Ishikawa (cell line): ENCODE data around the gene HECTD3.

Source experiments
- CEBPB ChIP-seq: IDR thresholded peaks from 2 replicates; pipeline ENCODE4 v1.6.1; 2012
- CREB1 ChIP-seq: IDR thresholded peaks from 2 replicates; pipeline ENCODE4 v1.6.1; 2012; ENCODE audit warnings: low read depth
- EGR1 ChIP-seq: IDR thresholded peaks from 2 replicates; pipeline ENCODE4 v1.6.1; 2012
- EP300 ChIP-seq: IDR thresholded peaks from 2 replicates; pipeline ENCODE4 v1.6.1; 2012; ENCODE audit warnings: borderline replicate concordance
- FOXM1 ChIP-seq: IDR thresholded peaks from 2 replicates; pipeline ENCODE4 v1.6.1; 2012; ENCODE audit warnings: low read depth, borderline replicate concordance
- NFIC ChIP-seq: IDR thresholded peaks from 2 replicates; pipeline ENCODE4 v1.6.1; 2012
- RAD21 ChIP-seq: IDR thresholded peaks from 2 replicates; pipeline ENCODE4 v1.6.1; 2012; ENCODE audit warnings: low read depth
- TAF1 ChIP-seq: IDR thresholded peaks from 2 replicates; pipeline ENCODE4 v1.6.1; 2012; ENCODE audit warnings: low read depth, mild to moderate bottlenecking
- TCF12 ChIP-seq: IDR thresholded peaks from 2 replicates; pipeline ENCODE4 v1.6.1; 2012; ENCODE audit warnings: low read depth
- TEAD4 ChIP-seq: IDR thresholded peaks from 2 replicates; pipeline ENCODE4 v1.6.1; 2012
- YY1 ChIP-seq: IDR thresholded peaks from 2 replicates; pipeline ENCODE4 v1.6.1; 2012; ENCODE audit warnings: low read depth
- ZBTB7A ChIP-seq: IDR thresholded peaks from 2 replicates; pipeline ENCODE4 v1.6.1; 2012; ENCODE audit warnings: low read depth
- TF ChIP-seq, protein P1 (sequence below): IDR thresholded peaks from 2 replicates; pipeline ENCODE4 v1.6.1; 2012
- TF ChIP-seq, protein P2 (sequence below): IDR thresholded peaks from 2 replicates; pipeline ENCODE4 v1.6.1; 2012; ENCODE audit warnings: low read depth, mild to moderate bottlenecking
- TF ChIP-seq, protein P3 (sequence below): IDR thresholded peaks from 2 replicates; pipeline ENCODE4 v1.6.1; 2012

The HECTD3 gene

DNA sequence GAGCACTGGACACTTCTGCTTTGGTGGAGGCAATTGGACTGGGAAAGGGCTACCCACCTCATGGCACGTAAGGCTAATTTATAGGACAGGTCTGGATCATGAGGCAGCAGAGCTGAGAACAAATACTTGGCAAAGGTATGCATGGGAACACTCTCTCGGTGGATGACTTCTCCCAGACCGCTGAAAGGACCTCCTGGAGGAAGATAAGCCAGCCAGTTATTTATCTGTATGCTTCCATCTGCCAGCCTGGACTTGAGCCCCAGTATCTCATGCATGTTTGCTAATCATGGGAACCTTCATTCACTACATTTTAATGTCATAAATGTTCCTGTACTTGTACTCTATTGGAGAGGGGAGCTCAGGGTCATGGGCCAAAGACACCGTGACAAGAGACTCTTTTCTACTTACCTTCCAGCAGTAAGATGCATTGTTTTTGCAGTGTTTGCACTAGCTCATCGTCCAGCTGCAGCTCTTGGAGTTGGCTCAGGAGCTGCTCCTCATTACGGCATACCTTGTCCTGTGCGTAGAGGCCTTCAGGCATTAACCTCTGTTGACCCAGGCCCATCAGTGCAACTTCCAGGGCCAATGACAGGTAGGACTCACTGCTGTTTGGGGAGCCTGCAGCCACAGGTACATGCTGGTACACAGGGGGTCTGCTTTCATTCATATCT lies 24.6 kb upstream of the HECTD3 start:
- TF ChIP-seq, protein P1, sequence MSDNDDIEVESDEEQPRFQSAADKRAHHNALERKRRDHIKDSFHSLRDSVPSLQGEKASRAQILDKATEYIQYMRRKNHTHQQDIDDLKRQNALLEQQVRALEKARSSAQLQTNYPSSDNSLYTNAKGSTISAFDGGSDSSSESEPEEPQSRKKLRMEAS, result no peak
- TF ChIP-seq ZBTB7A (no peak), RAD21 (no peak), EP300 (no peak), TEAD4 (no peak), CREB1 (no peak), CEBPB (no peak), EGR1 (no peak)

DNA sequence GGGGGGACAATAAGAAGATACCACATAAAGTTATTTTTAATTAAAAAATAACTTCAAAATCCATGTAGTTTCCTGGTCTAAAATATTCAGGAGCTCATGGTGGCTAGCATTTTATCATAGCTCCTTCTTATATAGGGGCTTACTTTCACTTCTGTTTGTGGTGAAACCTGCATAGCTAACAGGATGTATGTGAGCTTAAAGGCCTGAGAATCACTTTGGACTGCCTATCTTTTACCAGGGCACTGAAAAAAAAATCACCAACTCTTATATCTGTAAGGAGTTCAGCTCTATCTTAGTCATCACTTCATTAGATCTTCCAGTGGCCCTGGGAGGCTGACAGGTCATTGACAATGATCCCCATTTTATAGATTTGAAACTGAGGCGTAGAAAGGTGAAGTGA lies 22.2 kb upstream of the HECTD3 start:
- TF ChIP-seq YY1 (no peak), RAD21 (no peak), EP300 (no peak), EGR1 (no peak), TAF1 (no peak), CEBPB (no peak), NFIC (no peak), TEAD4 (no peak), CREB1 (no peak), TCF12 (no peak), ZBTB7A (no peak), FOXM1 (no peak)
- TF ChIP-seq, protein P1, result no peak
- TF ChIP-seq, protein P2, sequence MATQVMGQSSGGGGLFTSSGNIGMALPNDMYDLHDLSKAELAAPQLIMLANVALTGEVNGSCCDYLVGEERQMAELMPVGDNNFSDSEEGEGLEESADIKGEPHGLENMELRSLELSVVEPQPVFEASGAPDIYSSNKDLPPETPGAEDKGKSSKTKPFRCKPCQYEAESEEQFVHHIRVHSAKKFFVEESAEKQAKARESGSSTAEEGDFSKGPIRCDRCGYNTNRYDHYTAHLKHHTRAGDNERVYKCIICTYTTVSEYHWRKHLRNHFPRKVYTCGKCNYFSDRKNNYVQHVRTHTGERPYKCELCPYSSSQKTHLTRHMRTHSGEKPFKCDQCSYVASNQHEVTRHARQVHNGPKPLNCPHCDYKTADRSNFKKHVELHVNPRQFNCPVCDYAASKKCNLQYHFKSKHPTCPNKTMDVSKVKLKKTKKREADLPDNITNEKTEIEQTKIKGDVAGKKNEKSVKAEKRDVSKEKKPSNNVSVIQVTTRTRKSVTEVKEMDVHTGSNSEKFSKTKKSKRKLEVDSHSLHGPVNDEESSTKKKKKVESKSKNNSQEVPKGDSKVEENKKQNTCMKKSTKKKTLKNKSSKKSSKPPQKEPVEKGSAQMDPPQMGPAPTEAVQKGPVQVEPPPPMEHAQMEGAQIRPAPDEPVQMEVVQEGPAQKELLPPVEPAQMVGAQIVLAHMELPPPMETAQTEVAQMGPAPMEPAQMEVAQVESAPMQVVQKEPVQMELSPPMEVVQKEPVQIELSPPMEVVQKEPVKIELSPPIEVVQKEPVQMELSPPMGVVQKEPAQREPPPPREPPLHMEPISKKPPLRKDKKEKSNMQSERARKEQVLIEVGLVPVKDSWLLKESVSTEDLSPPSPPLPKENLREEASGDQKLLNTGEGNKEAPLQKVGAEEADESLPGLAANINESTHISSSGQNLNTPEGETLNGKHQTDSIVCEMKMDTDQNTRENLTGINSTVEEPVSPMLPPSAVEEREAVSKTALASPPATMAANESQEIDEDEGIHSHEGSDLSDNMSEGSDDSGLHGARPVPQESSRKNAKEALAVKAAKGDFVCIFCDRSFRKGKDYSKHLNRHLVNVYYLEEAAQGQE, result no peak
- TF ChIP-seq, protein P3, sequence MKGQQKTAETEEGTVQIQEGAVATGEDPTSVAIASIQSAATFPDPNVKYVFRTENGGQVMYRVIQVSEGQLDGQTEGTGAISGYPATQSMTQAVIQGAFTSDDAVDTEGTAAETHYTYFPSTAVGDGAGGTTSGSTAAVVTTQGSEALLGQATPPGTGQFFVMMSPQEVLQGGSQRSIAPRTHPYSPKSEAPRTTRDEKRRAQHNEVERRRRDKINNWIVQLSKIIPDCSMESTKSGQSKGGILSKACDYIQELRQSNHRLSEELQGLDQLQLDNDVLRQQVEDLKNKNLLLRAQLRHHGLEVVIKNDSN, result no peak

DNA sequence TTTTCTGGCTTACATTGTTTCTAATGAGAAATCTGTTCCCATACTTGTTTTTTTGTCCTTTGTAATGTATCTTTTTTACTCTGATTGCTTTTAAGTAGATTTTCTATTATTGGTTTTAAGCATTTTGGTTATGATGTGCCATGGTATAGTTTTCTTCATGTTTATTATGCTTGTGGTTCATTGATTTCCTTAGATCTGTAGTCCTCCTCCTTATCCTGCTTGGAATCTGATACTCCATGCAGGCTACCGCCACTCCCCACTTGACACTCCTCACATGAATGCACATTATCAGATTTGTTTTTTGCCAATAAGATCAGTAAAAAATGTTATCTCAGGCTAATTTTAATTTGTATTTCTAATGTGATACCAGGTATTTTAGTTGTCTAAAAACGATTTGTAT lies 21.7 kb upstream of the HECTD3 start:
- TF ChIP-seq, protein P2, result no peak
- TF ChIP-seq, protein P3, result no peak
- no peak for TF ChIP-seq CREB1
- TF ChIP-seq TCF12, result no peak
- no peak for TF ChIP-seq YY1
- TF ChIP-seq CEBPB, result no peak
- TF ChIP-seq, protein P1, result no peak
- no peak for TF ChIP-seq NFIC
- TF ChIP-seq TAF1, result no peak

DNA sequence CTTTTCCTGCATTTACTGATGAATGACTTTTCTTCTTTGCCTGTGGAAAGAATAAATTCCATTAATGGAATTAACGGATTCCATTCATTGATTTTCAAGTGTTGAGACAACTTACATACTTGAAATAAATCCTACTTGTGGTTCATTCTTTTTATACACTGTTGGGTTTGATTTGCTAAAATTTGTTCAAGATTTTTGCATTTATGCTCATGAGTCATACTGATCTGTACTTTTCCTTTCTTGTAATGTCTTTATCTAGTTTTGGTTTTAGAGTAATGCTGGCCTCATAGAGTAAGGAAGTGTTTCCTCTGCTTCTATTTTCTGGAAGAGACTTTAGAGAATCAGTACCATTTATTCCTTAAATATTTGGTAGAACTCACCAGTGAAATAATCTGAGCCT lies 15.3 kb upstream of the HECTD3 start:
- TF ChIP-seq, protein P2, result no peak
- TF ChIP-seq NFIC (no peak), EP300 (no peak), CREB1 (no peak), CEBPB (no peak), TAF1 (no peak), TCF12 (no peak), TEAD4 (no peak), ZBTB7A (no peak), RAD21 (no peak), FOXM1 (no peak), YY1 (no peak), EGR1 (no peak)
- TF ChIP-seq, protein P1, result no peak
- TF ChIP-seq, protein P3, result no peak
